ENCODE measurements around the gene KIAA2012.
"Not testable (repeated sequence)": the region's sequence is repeated elsewhere in the genome, so short reads cannot be mapped to it uniquely, and the experiment has no call there.

The KIAA2012 gene

GRCh38 chr2:202204855-202205254 lies 131.8 kb downstream of the KIAA2012 start:
- no peak for DNase-seq

DNA sequence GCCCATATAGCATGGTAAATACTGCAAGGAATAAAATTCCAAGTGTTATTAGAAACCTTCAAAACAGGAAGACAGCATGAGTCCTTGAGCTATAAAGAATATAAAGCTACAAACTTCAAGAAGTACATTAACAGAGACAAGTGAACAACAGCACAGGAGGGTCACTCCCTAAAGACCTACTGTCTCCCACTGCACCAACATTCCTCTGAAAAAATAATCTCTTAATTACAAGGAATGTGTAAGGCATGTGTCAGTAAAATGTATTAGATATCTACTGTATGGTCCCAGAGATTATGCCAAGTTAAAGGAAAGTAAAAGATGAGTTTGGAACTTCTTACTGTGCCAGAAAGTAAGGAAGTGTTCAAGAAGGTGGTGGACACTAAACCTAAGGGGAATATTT lies 135.5 kb downstream of the KIAA2012 start:
- DNase-seq: no peak

DNA sequence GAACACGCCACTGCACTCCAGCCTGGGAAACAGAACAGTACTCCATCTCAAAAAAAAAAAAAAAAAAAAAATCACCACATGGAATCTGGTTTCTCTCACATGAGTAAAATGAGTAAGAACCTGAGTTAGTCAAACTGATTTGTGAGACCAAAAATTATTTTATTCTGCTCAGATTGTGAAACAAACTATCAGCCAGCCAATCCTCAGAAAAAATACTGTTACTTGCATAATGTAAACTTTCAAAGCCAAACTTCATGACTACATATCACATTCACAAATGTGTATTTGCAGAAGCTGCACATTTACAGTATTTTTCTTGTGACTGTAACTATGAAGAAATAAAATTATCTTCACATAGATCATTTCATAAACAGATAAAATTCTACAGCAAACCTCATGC lies 142.1 kb downstream of the KIAA2012 start:
- DNase-seq: no peak

DNA sequence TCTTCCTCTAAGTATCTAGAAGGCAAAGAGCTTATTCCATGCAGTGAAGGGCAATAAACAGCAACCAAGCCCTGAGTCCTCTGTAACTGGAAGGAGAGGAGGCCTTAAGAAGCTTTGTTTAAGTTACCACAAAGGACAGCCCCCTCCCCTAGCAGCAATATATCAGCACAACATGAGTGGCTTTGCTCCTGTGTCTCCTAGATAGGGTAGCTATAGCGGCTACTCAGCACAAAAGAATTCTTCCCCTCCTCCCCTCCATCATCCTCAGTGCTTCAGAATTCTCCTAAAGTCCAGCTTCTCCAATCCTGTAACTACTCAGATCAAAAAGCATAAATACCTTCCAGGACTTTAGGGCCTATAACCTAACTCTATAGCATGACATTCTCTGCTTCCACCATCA lies 148.8 kb downstream of the KIAA2012 start:
- DNase-seq: no peak

GRCh38 chr2:202237787-202238233 lies 164.8 kb downstream of the KIAA2012 start:
- no peak for DNase-seq

DNA sequence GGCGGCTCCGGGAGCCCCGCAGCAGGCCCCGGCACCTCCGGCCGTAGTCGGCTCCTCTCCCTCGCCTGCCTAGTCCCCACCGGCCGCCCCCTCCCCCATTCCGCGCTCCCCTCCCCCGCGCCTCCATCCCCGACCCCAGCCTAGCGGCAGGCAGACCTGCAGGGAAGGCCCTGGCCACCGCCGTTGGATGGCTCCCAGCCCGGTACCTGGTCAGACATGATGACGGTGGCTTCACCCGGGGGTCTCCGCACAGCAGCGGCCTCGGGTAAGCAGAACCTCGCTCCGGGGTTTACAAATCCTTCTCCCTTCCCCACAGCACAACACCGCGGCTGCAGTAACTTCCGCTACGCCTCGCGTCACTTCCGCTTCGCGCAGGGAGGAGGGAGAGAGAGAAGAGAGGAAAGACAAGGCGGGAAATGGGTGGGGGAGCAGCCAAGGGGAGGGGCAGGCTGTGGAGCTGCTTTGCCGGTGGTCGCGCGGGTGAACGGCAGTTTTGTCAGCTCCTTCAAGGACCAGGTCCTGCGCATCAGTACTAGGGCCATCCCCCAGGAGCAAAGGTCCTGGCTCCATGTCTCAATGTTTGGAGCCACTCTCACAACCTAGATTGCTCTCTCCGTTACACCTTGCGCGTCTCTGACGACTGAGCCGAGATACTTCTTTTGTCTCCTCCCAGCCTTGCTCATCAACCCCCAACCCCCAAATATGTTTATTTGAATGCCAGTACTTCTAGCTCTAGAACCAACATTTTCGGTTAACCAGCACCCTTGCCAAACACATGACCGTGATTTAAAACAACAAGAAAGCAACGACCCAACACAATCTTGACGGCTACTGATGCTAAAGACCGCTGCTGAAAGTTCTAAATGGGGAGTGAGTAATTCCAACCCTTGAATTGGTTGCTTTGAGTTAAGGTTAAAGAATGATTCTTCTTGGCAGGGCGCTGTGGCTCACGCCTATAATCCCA lies 165.5 kb downstream of the KIAA2012 start, which contains the start of gene SUMO1:
TSS of gene SUMO1 (minus strand) at position 364 of the 964 bp plus-strand sequence. CDS start at position 218, 146 bp downstream.
- peak; percentile 54 for DNase-seq

DNA sequence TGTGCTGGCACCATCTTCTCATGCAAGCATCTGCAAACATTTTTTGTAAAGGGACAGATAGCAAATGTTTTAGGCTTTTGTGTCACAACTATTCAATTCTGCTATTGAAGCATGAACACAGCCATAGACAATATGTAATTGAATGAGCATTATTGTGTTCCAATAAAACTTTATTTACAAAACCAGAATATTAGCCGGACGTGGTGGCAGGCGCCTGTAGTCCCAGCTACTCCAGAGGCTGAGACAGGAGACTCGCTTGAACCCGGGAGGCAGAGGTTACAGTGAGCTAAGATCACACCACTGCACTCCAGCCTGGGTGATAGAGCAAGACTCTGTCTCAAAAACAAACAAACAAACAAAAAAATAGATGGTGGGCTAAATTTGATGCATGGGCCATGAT lies 174.7 kb downstream of the KIAA2012 start:
- not testable (repeated sequence) for DNase-seq

DNA sequence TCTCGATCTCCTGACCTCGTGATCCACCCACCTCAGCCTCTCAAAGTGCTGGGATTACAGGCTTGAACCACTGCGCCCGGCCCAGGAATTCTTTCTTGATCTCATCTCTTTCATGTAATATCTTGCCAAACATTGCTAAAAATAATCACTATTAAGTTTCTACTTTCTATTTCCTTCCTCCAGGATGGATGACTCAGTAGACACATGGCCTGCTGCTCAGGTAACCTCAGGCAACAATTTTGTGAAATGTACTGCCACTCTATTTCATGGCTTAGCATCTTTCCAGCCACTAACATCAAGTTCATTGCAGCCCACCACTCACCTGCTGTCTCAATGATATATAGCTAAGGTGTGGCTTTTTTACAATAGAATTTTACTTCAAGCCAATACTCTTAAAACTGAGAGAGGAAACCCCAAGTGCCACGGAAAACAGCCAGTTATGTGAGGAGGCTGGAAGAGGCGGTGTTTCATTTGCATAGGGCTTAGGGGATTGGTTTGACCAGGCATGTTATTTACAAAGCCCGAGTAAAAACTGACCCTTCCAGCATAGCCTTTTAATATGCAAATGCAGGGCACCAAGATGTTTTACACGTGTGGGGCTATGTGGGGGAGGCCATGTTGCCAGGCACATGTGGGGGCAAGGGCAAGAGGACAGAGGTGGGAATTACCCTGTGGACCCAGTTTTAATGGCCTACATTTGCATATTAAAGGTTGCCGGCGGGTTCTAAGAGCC lies 176.6 kb downstream of the KIAA2012 start:
- no peak for DNase-seq

DNA sequence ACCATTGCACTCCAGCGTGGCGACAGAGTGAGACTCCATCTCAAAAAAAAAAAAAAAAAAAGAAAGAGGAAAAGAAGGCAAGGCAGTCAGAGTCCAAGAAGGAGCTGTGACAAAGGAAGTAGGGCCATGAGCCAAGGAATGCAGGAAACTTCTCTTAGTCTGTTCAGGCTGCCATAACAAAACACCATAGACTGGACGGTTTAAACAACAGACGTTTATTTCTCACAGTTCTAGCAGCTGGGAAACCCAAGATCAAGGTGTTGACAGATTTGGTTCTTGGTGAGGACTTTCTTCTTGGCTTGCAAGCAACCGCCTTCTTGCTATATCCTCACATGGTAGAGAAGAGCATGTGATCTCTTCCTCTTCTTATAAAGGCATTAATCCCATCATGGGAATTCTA lies 178.4 kb downstream of the KIAA2012 start:
- no peak for DNase-seq

Measured in NCI-H1048 (cell line).